Keratinocyte (primary cell): ENCODE measurements around the gene PAX8.

ENCODE experiments used
- EZH2 ChIP-seq: IDR thresholded peaks from one replicate; pipeline ENCODE4 v1.6.1; 2012; ENCODE audit warnings: inconsistent platforms, mild to moderate bottlenecking, low read length, moderate library complexity
- TF ChIP-seq, protein P1 (sequence below), 3 experiments: IDR thresholded peaks in 1 of 3; conservative IDR thresholded peaks in 1 of 3; optimal IDR thresholded peaks in 1 of 3; 2 replicates in 2 of 3; 3 replicates in 1 of 3; pipeline versions ENCODE3 to v1.5.1; 2011; ENCODE audit warnings: low read length in 3 of 3, mild to moderate bottlenecking in 3 of 3, moderate library complexity in 2 of 3, control low read depth in 1 of 3, inconsistent platforms in 1 of 3; ENCODE audit not compliant: insufficient read depth in 2 of 3; ENCODE audit errors: extremely low read depth in 1 of 3

DNA sequence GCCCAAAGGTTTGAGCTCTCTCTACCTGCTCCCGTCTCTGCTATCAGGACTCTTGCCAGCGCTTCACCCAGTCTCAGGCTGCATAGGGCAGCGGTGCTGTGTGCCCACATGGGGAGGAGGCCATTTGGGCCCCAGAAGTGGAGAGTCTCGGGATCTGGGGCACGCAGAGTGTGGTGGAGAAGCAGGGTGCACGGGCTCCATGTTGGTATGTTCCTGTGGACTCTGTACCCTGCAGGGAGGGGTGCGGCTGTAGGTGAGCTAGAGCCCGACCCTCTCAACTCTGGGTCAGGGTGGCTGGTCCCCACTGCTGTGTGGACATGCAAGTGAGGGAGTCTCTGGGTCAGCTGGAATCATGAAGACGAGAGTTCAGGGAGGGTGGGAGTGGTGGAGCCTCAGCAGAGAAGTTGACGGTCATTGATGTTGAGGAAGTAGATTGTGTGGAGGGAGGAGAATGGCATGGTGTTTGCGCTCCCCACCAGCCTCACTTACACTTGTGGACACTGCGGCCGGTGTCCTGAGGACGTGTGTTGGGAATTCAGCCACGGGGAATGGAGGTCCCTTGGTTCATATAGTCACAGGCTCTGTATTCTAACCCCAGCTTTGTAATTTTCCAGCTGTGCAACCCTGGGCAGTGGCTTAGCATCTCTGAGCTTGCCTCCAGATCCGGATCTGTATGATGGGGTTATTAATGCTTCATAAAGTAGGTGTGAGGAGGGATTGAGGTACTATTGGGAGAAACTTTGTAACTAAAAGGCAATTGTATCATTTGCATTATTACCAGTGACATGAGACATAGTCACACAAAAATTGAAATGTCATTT lies 105.8 kb downstream of the PAX8 start:
- TF ChIP-seq, protein P1, sequence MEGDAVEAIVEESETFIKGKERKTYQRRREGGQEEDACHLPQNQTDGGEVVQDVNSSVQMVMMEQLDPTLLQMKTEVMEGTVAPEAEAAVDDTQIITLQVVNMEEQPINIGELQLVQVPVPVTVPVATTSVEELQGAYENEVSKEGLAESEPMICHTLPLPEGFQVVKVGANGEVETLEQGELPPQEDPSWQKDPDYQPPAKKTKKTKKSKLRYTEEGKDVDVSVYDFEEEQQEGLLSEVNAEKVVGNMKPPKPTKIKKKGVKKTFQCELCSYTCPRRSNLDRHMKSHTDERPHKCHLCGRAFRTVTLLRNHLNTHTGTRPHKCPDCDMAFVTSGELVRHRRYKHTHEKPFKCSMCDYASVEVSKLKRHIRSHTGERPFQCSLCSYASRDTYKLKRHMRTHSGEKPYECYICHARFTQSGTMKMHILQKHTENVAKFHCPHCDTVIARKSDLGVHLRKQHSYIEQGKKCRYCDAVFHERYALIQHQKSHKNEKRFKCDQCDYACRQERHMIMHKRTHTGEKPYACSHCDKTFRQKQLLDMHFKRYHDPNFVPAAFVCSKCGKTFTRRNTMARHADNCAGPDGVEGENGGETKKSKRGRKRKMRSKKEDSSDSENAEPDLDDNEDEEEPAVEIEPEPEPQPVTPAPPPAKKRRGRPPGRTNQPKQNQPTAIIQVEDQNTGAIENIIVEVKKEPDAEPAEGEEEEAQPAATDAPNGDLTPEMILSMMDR (optimal IDR thresholded peaks at IDR 0.05 in 1 of 3, IDR thresholded peaks at IDR 0.05 in 1 of 3, conservative IDR thresholded peaks at IDR 0.05 in 1 of 3; ENCODE audit: extremely low read depth in 1 of 3, insufficient read depth in 2 of 3, low read length in 3 of 3) = no peak
- no peak for TF ChIP-seq EZH2
